GM12878 (cell line): Measurements from ENCODE around the gene RBM10. TPM values are rescaled to one million over a fixed set of nuclear protein-coding genes. Genes with fewer than 3 reads are reported as not detected.

Experiments
- ATF7 ChIP-seq: fragments of 450-650 bp; IDR thresholded peaks from 2 replicates; pipeline ENCODE4 v1.6.1; 2016; ENCODE audit warnings: low read depth, mild to moderate bottlenecking
- BRCA1 ChIP-seq: IDR thresholded peaks from 2 replicates; pipeline ENCODE4 v1.6.1; 2011; ENCODE audit warnings: low read depth, low read length, improper control_type of control experiment
- CHD1 ChIP-seq: IDR thresholded peaks from 2 replicates; pipeline ENCODE4 v1.6.1; 2012; ENCODE audit warnings: low read depth, low read length, improper control_type of control experiment
- CHD4 ChIP-seq: fragments of 200-600 bp; sonication (generic); IDR thresholded peaks from 2 replicates; pipeline ENCODE4 v1.6.1; 2016; ENCODE audit warnings: mild to moderate bottlenecking
- FOS ChIP-seq: IDR thresholded peaks from 3 replicates; pipeline ENCODE4 v1.6.1; 2011; ENCODE audit warnings: borderline replicate concordance; ENCODE audit not compliant: insufficient read length; ENCODE audit errors: extremely low read depth
- IKZF2 ChIP-seq, 2 experiments: fragments of 450-650 bp; IDR thresholded peaks; 2 replicates each; pipeline ENCODE4 v1.6.1; 2017; ENCODE audit warnings: mild to moderate bottlenecking in 2 of 2, moderate library complexity in 2 of 2
- JUND ChIP-seq: IDR thresholded peaks from 2 replicates; pipeline ENCODE4 v1.6.1; 2012; ENCODE audit warnings: low read depth, mild to moderate bottlenecking, low read length, improper control_type of control experiment, moderate library complexity
- KAT2A ChIP-seq: conservative IDR thresholded peaks from 2 replicates; pipeline ENCODE4 v1.6.1; 2011; ENCODE audit warnings: low read depth, low read length; ENCODE audit not compliant: control insufficient read depth
- LARP7 ChIP-seq: fragments of 450-650 bp; IDR thresholded peaks from 2 replicates; pipeline ENCODE4 v1.6.1; 2017; ENCODE audit warnings: mild to moderate bottlenecking
- MTA3 ChIP-seq: IDR thresholded peaks from 2 replicates; pipeline ENCODE4 v1.6.1; 2012; ENCODE audit warnings: low read length, inconsistent platforms, borderline replicate concordance
- NFXL1 ChIP-seq: fragments of 450-650 bp; IDR thresholded peaks from 2 replicates; pipeline ENCODE4 v1.6.1; 2017; ENCODE audit warnings: antibody characterized with exemption, mild to moderate bottlenecking, borderline replicate concordance
- NR2C2 ChIP-seq: IDR thresholded peaks from 2 replicates; pipeline ENCODE4 v1.6.1; 2011; ENCODE audit warnings: borderline replicate concordance, low read depth; ENCODE audit not compliant: control insufficient read depth, insufficient read length
- POLR2AphosphoS2 ChIP-seq: IDR thresholded peaks from 2 replicates; pipeline ENCODE4 v1.6.1; 2011; ENCODE audit warnings: low read depth, mild to moderate bottlenecking, low read length, improper control_type of control experiment, moderate library complexity
- RBBP5 ChIP-seq: fragments of 200-600 bp; sonication (generic); conservative IDR thresholded peaks from 2 replicates; pipeline ENCODE4 v1.6.1; 2016
- RELB ChIP-seq: fragments of 450-650 bp; IDR thresholded peaks from 2 replicates; pipeline ENCODE4 v1.6.1; 2017; ENCODE audit warnings: low read depth, mild to moderate bottlenecking, moderate library complexity
- SIX5 ChIP-seq: IDR thresholded peaks from 2 replicates; pipeline ENCODE4 v1.6.1; 2011; ENCODE audit warnings: mild to moderate bottlenecking, low read depth, low read length, moderate library complexity; ENCODE audit not compliant: severe bottlenecking
- SP1 ChIP-seq: IDR thresholded peaks from one replicate; pipeline ENCODE4 v1.6.1; 2011; ENCODE audit warnings: low read depth, low read length
- SRF ChIP-seq, 2 experiments: IDR thresholded peaks; 2 replicates each; pipeline ENCODE4 v1.6.1; 2011; ENCODE audit warnings: low read depth in 2 of 2, low read length in 2 of 2, mild to moderate bottlenecking in 1 of 2, moderate library complexity in 1 of 2
- TARDBP ChIP-seq: IDR thresholded peaks from 2 replicates; pipeline ENCODE4 v1.6.1; 2016; ENCODE audit warnings: borderline replicate concordance
- TBL1XR1 ChIP-seq: IDR thresholded peaks from 2 replicates; pipeline ENCODE4 v1.6.1; 2012; ENCODE audit warnings: low read depth, low read length, improper control_type of control experiment
- YBX1 ChIP-seq: fragments of 450-650 bp; IDR thresholded peaks from 2 replicates; pipeline ENCODE4 v1.6.1; 2016; ENCODE audit warnings: antibody characterized with exemption
- ZNF217 ChIP-seq: fragments of 450-650 bp; IDR thresholded peaks from 2 replicates; pipeline ENCODE4 v1.6.1; 2017; ENCODE audit warnings: antibody characterized with exemption, mild to moderate bottlenecking
- ZNF274 ChIP-seq: IDR thresholded peaks from one replicate; pipeline ENCODE4 v1.8.0; 2011; ENCODE audit not compliant: insufficient read length, insufficient read depth
- ZNF384 ChIP-seq: IDR thresholded peaks from 2 replicates; pipeline ENCODE4 v1.6.1; 2012; ENCODE audit warnings: low read depth, mild to moderate bottlenecking, low read length, improper control_type of control experiment, borderline replicate concordance
- polyA plus RNA-seq, 11 experiments: library from polyadenylated mRNA; depleted of rRNA in 4 of 11; unstranded in 6 of 11; stranded (reverse) in 5 of 11; fragments of >200 nt; fragmentation: Nextera tagmentation in 4 of 11; fragmentation: Illumina TruSeq in 1 of 11; extraction: Ambion mirVana in 4 of 11; extraction: Trizol in 1 of 11; gene quantifications; 1 replicate in 1 of 11; 2 replicates in 10 of 11; pipeline versions ENCODE4 v1.2.1 to v1.2.3, GENCODE V29; 2011 to 2016; ENCODE audit warnings: inconsistent platforms in 2 of 11, missing spikeins in 2 of 11, low read depth in 1 of 11
- total RNA-seq, 4 experiments: library from RNA; depleted of rRNA in 3 of 4; stranded (reverse); fragments of >200 nt in 3 of 4; fragmentation: Illumina TruSeq in 1 of 4; extraction: Trizol in 1 of 4; gene quantifications; 2 replicates each; pipeline versions ENCODE4 v1.2.1 to v1.2.3, GENCODE V29; 2013 to 2021
- TF ChIP-seq, protein P1 (sequence below): IDR thresholded peaks from 2 replicates; pipeline ENCODE4 v1.6.1; 2011; ENCODE audit warnings: borderline replicate concordance, low read depth, mild to moderate bottlenecking, moderate library complexity, mixed read lengths, low read length; ENCODE audit not compliant: insufficient read depth; ENCODE audit errors: extremely low read length
- TF ChIP-seq, protein P2 (sequence below): fragments of 450-650 bp; IDR thresholded peaks from 2 replicates; pipeline ENCODE4 v1.6.1; 2017; ENCODE audit warnings: mild to moderate bottlenecking

RBM10 gene
- total and polyA plus RNA-seq, 10 of the 15 experiments (the other 5 are each of a cell fraction or from before 2014, with no cell fraction given): 1.4 to 60.0 (median 29.8) TPM

DNA sequence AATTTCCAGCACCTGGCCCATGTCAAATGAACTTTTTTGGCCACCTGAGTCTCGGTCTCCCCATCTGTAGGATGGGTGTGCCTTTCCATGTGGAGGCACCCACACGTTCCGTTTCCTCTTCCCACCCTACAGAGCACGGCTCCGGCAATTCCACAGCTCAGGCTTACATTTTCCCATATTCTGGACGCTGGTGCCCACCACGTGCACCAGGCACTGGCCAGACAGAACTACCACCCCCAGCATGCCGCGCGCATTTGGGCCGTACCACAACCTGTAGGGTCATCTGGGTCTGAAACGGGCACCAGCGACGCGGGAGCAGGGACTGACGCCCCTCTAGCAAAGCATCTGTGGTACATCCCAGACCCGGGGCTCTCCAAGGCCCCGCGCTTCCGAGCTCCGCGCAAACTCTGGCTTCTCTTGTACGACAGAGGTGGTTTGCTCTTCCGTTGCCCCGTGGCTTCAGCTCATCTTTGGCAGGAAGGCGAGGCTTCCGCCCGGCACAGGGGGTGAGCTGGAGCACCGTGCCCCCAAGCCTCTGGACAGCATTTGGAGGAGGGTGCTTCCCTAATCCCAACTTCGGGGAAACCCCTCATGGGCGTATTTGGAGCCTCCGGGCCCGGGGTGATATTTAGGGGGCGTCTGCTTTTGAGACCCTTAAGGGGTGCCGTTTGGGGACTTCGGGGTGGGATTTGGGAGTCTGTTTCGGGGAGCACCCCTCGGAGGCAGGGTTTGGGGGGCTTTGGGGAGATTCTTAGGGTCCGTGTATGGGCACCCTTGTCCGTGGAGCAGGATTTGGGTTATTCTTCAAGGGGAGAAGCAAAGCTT, 45.6 kb downstream of the RBM10 start (continued):
- TF ChIP-seq IKZF2 (IDR thresholded peaks at IDR 0.05) (peak in 1 of 2 experiments; percentile 20; a peak in 1 of 4 replicates), ZNF384 (no peak), ATF7 (peak; percentile 98), BRCA1 (no peak), ZNF217 (no peak), KAT2A (no peak), SRF (IDR thresholded peaks at IDR 0.05; ENCODE audit: low read depth in 2 of 2, low read length in 2 of 2) (0 out of 4 replicates have a peak, but pooled peaks of 1 of the 2 experiments have one; percentile 11), SP1 (peak; percentile 54), POLR2AphosphoS2 (peak; percentile 72; the same call in 1 of the 2 replicates), NFXL1 (no peak), NR2C2 (no peak), RELB (peak; percentile 74; the same call in 1 of the 2 replicates), MTA3 (no peak), YBX1 (no peak), SIX5 (peak; percentile 97), RBBP5 (no peak), FOS (no peak), LARP7 (peak; percentile 42; the same call in 1 of the 2 replicates), ZNF274 (no peak), CHD4 (no peak), JUND (peak; percentile 99), TARDBP (peak; percentile 70; the same call in 1 of the 2 replicates), CHD1 (peak; percentile 98), TBL1XR1 (no peak)
- TF ChIP-seq, protein P1, sequence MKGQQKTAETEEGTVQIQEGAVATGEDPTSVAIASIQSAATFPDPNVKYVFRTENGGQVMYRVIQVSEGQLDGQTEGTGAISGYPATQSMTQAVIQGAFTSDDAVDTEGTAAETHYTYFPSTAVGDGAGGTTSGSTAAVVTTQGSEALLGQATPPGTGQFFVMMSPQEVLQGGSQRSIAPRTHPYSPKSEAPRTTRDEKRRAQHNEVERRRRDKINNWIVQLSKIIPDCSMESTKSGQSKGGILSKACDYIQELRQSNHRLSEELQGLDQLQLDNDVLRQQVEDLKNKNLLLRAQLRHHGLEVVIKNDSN: peak; percentile 38
- TF ChIP-seq, protein P2, sequence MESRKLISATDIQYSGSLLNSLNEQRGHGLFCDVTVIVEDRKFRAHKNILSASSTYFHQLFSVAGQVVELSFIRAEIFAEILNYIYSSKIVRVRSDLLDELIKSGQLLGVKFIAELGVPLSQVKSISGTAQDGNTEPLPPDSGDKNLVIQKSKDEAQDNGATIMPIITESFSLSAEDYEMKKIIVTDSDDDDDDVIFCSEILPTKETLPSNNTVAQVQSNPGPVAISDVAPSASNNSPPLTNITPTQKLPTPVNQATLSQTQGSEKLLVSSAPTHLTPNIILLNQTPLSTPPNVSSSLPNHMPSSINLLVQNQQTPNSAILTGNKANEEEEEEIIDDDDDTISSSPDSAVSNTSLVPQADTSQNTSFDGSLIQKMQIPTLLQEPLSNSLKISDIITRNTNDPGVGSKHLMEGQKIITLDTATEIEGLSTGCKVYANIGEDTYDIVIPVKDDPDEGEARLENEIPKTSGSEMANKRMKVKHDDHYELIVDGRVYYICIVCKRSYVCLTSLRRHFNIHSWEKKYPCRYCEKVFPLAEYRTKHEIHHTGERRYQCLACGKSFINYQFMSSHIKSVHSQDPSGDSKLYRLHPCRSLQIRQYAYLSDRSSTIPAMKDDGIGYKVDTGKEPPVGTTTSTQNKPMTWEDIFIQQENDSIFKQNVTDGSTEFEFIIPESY: no peak
